ENCODE results near the gene ASB1.

GRCh38 chr2:238388794-238389193 lies 37.9 kb upstream of the ASB1 start:
- TF ChIP-seq, protein P1, sequence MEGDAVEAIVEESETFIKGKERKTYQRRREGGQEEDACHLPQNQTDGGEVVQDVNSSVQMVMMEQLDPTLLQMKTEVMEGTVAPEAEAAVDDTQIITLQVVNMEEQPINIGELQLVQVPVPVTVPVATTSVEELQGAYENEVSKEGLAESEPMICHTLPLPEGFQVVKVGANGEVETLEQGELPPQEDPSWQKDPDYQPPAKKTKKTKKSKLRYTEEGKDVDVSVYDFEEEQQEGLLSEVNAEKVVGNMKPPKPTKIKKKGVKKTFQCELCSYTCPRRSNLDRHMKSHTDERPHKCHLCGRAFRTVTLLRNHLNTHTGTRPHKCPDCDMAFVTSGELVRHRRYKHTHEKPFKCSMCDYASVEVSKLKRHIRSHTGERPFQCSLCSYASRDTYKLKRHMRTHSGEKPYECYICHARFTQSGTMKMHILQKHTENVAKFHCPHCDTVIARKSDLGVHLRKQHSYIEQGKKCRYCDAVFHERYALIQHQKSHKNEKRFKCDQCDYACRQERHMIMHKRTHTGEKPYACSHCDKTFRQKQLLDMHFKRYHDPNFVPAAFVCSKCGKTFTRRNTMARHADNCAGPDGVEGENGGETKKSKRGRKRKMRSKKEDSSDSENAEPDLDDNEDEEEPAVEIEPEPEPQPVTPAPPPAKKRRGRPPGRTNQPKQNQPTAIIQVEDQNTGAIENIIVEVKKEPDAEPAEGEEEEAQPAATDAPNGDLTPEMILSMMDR (IDR thresholded peaks at IDR 0.05) = no peak
- TF ChIP-seq POLR2AphosphoS5 (IDR thresholded peaks at IDR 0.05) (no peak), EP300 (IDR thresholded peaks at IDR 0.05) (no peak)

All from suprapubic skin (tissue), 4 donors.